Stomach (tissue), 9 donors: ENCODE results near the gene GNAI1. TPM values are rescaled to one million over a fixed set of nuclear protein-coding genes. Genes with fewer than 3 reads are reported as not detected.
A peak's percentile ranks its signal among the peaks of the same experiment; 100 is the strongest.

Experiments used
- DNase-seq, 2 donors: peaks; one replicate each; pipeline versions ENCODE4 v3.0.0 to v3.0.0-alpha.2; 2013 to 2019
- H3K27ac ChIP-seq, 5 donors: fragments of 200-600 bp in 4 of 5; sonication (generic) in 4 of 5; one replicate each; pipeline ENCODE4 v1.5.1; 2013 to 2019; ENCODE audit warnings: mild to moderate bottlenecking in 1 of 5, moderate library complexity in 1 of 5
- H3K27me3 ChIP-seq, 3 donors: fragments of 200-600 bp; sonication (generic); one replicate each; pipeline ENCODE4 v1.5.1; 2017 to 2019; ENCODE audit warnings: mixed run types in 1 of 3
- H3K36me3 ChIP-seq, 4 donors: fragments of 200-600 bp; sonication (generic); 1 replicate in 3 of 4; 2 replicates in 1 of 4; pipeline ENCODE4 v1.5.1; 2016 to 2019
- H3K4me1 ChIP-seq, 4 donors: fragments of 200-600 bp; sonication (generic); one replicate each; pipeline ENCODE4 v1.5.1; 2016 to 2019
- H3K4me3 ChIP-seq, 4 donors: fragments of 200-600 bp; sonication (generic) in 3 of 4; one replicate each; pipeline ENCODE4 v1.5.1; 2016 to 2019; ENCODE audit warnings: mild to moderate bottlenecking in 1 of 4
- H3K9me3 ChIP-seq, 4 donors: fragments of 200-600 bp; sonication (generic); one replicate each; pipeline ENCODE4 v1.5.1; 2016 to 2019
- EP300 ChIP-seq: sonication (generic); formaldehyde crosslinking; IDR thresholded peaks from one replicate; pipeline ENCODE4 v1.6.1; 2017; ENCODE audit warnings: antibody characterized with exemption
- POLR2A ChIP-seq, 4 donors: fragments of 450-650 bp; IDR thresholded peaks; one replicate each; pipeline ENCODE4 v1.6.1; 2016; ENCODE audit warnings: antibody characterized with exemption in 4 of 4, control low read depth in 2 of 4, mild to moderate bottlenecking in 1 of 4, moderate library complexity in 1 of 4
- POLR2AphosphoS5 ChIP-seq, 3 donors: sonication (generic); formaldehyde crosslinking; IDR thresholded peaks; one replicate each; pipeline ENCODE4 v1.6.1; 2016; ENCODE audit warnings: antibody characterized with exemption in 3 of 3
- WGBS, 5 donors: extraction: QIAGEN DNeasy Blood & Tissue Kit in 3 of 5; methylation state at CpG; one replicate each; pipeline versions ENCODE4 v1.1.5 to v1.1.7; 2013 to 2018; 5-methylcytosine and 5-hydroxymethylcytosine counted together
- intact Hi-C: fragments of 100-400 bp; cut with DNase I; formaldehyde crosslinking; loops from one replicate; pipeline ENCODE4 v1.15.1; 2023; ENCODE audit warnings: low total_unique reads
- polyA plus RNA-seq, 3 donors: library from polyadenylated mRNA; stranded (reverse); fragments of 200-250 nt; gene quantifications; one replicate each; pipeline ENCODE4 v1.2.3, GENCODE V29; 2013
- total RNA-seq, 5 donors: library from RNA; depleted of rRNA; stranded (reverse); fragments of >200 nt; gene quantifications; one replicate each; pipeline versions ENCODE4 v1.1.0 to v1.2.3, GENCODE V29; 2014 to 2016
- TF ChIP-seq, protein P1 (sequence below), 7 experiments: fragments of 450-650 bp in 4 of 7; fragments of 200-600 bp in 3 of 7; sonication (generic) in 3 of 7; IDR thresholded peaks; one replicate each; pipeline ENCODE4 v1.5.1; 2016 to 2019; ENCODE audit warnings: antibody characterized with exemption in 7 of 7, control low read depth in 2 of 7, mild to moderate bottlenecking in 1 of 7
- donor health status: healthy with polysubstance abuse.
- donor health status: Bipolar disorder and iron deficiency.
- donor health status: healthy.

The GNAI1 gene
- total and polyA plus RNA-seq, 8 donors, result 2.6 to 62.4 (median 27.5) TPM

DNA sequence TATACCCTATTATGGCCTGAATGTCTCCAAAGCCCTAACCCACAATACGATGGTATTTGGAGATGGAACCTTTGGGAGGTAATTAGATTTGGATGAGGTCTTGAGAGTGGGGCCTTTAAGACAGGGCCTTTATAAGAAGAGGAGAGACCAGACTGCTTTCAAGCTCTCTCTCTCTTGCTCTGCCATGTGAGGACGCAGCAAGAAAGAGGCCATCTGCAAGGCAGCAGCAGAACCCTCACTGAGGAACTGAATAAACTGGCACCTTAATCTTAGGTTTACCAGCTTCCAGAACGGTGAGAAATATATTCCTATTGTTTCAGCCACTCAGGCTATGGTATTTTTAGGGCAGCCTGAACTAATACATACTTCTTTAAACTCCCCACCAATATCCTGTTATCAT lies 2.0 kb upstream of the GNAI1 start:
- WGBS, 5 donors, result 61 to 75% (median 71%) methylated on average over 3 of the region's 3 CpGs
- intact Hi-C loops, result loop anchor here (10.0 kb wide), 1 partner anchor 262 kb away; no protein-coding TSS in a partner anchor
- Histone ChIP-seq H3K9me3 (no peaks in the 10 kb centered on the region), H3K4me3 (no peak overlapping the region), H3K36me3 (no peaks in the 10 kb centered on the region), H3K27me3 (peaks cover 0 to 7% (median 0%) of the 10 kb centered on the region in 3 donors), H3K4me1 (peaks cover 0 to 33% (median 16%) of the 10 kb centered on the region in 4 donors), H3K27ac (no peak overlapping the region)
- no peak for DNase-seq
- TF ChIP-seq, protein P1, sequence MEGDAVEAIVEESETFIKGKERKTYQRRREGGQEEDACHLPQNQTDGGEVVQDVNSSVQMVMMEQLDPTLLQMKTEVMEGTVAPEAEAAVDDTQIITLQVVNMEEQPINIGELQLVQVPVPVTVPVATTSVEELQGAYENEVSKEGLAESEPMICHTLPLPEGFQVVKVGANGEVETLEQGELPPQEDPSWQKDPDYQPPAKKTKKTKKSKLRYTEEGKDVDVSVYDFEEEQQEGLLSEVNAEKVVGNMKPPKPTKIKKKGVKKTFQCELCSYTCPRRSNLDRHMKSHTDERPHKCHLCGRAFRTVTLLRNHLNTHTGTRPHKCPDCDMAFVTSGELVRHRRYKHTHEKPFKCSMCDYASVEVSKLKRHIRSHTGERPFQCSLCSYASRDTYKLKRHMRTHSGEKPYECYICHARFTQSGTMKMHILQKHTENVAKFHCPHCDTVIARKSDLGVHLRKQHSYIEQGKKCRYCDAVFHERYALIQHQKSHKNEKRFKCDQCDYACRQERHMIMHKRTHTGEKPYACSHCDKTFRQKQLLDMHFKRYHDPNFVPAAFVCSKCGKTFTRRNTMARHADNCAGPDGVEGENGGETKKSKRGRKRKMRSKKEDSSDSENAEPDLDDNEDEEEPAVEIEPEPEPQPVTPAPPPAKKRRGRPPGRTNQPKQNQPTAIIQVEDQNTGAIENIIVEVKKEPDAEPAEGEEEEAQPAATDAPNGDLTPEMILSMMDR (IDR thresholded peaks at IDR 0.05), result no peak
- TF ChIP-seq EP300 (no peak), POLR2A (IDR thresholded peaks at IDR 0.05) (no peak), POLR2AphosphoS5 (IDR thresholded peaks at IDR 0.05) (no peak)

DNA sequence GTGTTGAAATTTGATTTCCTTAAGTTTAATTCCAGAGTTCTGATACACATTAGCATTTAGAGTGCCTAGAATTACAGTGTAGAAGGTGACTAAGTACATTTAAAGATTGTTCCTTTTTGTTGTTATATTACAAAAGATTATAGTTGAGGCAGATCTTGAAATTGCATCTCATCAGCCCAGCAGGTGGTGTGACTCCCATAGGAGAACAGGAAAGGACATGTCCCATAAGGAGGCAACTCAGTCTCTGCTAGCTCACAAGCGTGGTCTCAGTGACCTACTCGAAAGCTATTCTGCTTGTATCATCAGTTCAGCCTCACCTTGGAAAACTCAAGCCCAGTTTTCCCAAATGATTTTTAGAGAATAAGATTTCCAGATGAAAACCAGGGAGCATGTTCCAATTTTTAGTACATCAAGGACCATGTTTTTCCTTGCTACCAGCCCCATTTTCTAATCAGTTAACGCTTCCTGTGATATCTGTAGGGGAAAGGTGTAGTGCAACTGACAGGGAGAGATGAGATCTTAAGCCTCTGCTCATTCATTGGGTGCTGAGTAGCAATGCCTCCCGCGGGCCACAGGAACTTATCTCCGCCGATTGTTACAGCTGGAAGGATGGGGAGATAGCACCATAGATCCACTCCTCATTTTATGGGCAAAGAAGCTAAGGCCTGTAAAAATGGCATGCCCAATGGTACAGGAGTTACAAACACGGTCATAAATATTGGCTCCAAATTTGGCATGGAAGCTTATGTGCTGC lies 1.1 kb upstream of the GNAI1 start:
- Histone ChIP-seq H3K4me1 (peaks cover 1 to 36% (median 20%) of the 10 kb centered on the region in 4 donors), H3K27ac (peak overlapping the region; percentile 56 to 96 (median 92)), H3K36me3 (no peaks in the 10 kb centered on the region), H3K27me3 (peaks cover 0 to 7% (median 0%) of the 10 kb centered on the region in 3 donors), H3K4me3 (peak overlapping the region in 2 of 4 donors; percentile 71 to 94), H3K9me3 (no peaks in the 10 kb centered on the region)
- DNase-seq, result peak in 1 of 2 donors; percentile 58
- WGBS, 5 donors, result 38 to 53% (median 51%) methylated on average over 8 of the region's 8 CpGs
- TF ChIP-seq, protein P1 (IDR thresholded peaks at IDR 0.05), result peak in 1 of 7 experiments; percentile 22
- no peak for TF ChIP-seq POLR2A (IDR thresholded peaks at IDR 0.05)
- intact Hi-C loops, result loop anchor here (10.0 kb wide), 1 partner anchor 261 kb away; no protein-coding TSS in a partner anchor

DNA sequence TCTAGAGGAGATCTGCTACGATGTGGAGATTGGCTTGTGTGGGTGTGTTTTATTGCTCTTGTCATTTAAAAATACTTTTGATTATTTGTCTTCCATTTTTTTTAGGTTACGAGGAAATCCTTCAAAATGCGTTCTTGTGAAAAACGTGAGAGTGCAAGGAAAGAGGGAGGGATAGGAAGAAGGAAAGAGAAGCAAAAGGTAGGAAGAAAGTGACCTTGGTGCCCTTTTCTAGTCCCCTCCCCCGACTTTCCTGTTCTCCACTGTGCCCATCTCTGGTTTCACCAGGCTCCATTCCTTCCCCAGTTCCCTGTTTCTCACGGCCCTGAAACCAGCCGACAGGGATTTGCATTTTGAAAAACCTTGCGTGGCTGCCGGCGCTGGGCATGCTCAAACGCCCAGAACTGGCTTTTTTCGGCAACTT lies 506 bp upstream of the GNAI1 start:
- no peak for DNase-seq
- intact Hi-C loops, result loop anchor here (10.0 kb wide), 1 partner anchor 261 kb away; no protein-coding TSS in a partner anchor
- 10 to 13% (median 11%) methylated on average over 12 of the region's 12 CpGs for WGBS, 5 donors

More for the DNA sequence above, 506 bp upstream of the GNAI1 start:
- H3K36me3 ChIP-seq, result no peaks in the 10 kb centered on the region
- H3K4me1 ChIP-seq, result peaks cover 7 to 42% (median 25%) of the 10 kb centered on the region in 4 donors
- H3K27me3 ChIP-seq, result peaks cover 0 to 7% (median 0%) of the 10 kb centered on the region in 3 donors
- H3K9me3 ChIP-seq, result no peaks in the 10 kb centered on the region
- no peak for TF ChIP-seq EP300
- TF ChIP-seq POLR2A (IDR thresholded peaks at IDR 0.05), result no peak
- TF ChIP-seq, protein P1 (IDR thresholded peaks at IDR 0.05), result peak in 1 of 7 experiments; percentile 6
- TF ChIP-seq POLR2AphosphoS5 (IDR thresholded peaks at IDR 0.05), result no peak
- H3K27ac ChIP-seq, result peak overlapping the region; percentile 89 to 96 (median 94)
- H3K4me3 ChIP-seq, result peak overlapping the region; percentile 66 to 97 (median 82)
